Uterus (tissue), 2 donors: ENCODE results near the gene MSI2.

Source experiments
- CTCF ChIP-seq, 4 experiments: fragments of 200-600 bp in 2 of 4; fragments of 450-650 bp in 2 of 4; sonication (generic) in 2 of 4; IDR thresholded peaks; one replicate each; pipeline ENCODE4 v1.5.1; 2016 to 2019; ENCODE audit warnings: antibody characterized with exemption in 4 of 4, mild to moderate bottlenecking in 2 of 4, moderate library complexity in 1 of 4
- POLR2A ChIP-seq, 2 donors: fragments of 450-650 bp; IDR thresholded peaks; one replicate each; pipeline ENCODE4 v1.6.1; 2016; ENCODE audit warnings: antibody characterized with exemption in 2 of 2, mild to moderate bottlenecking in 1 of 2, moderate library complexity in 1 of 2

- TF ChIP-seq CTCF (IDR thresholded peaks at IDR 0.05) (no peak), POLR2A (IDR thresholded peaks at IDR 0.05) (no peak)
These were observed 227.9 kb downstream of the MSI2 start for GRCh38 chr17:57484081-57484666.
